Measurements from ENCODE around the gene PRAMEF33.
"Not testable (repeated sequence)": the region's sequence is repeated elsewhere in the genome, so short reads cannot be mapped to it uniquely, and the experiment has no call there.

Gene PRAMEF33

GRCh38 chr1:13303239-13303638, at the start of gene PRAMEF33:
Gene PRAMEF33, plus strand, starts transcription at chr1:13303539. Its CDS starts 2,416 bp downstream, at chr1:13305955.
- H3K9me3 ChIP-seq (ENCODE audit: control insufficient read depth, low read depth, low read length); H3K27ac ChIP-seq (ENCODE audit: low read length); H3K4me3 ChIP-seq (ENCODE audit: low read length): not testable (repeated sequence)

GRCh38 chr1:13253898-13254297, 49.4 kb upstream of the PRAMEF33 start, which contains the start of gene PRAMEF5:
Gene PRAMEF5, plus strand, starts transcription at chr1:13254198. Its CDS starts 5,071 bp downstream, at chr1:13259269.
- not testable (repeated sequence) for H3K27me3 ChIP-seq (ENCODE audit: control insufficient read depth, insufficient read depth, low read length); H3K4me3 ChIP-seq (ENCODE audit: low read length); H3K27ac ChIP-seq (ENCODE audit: low read length); H3K9me3 ChIP-seq (ENCODE audit: control insufficient read depth, low read depth, low read length); H3K9ac ChIP-seq (ENCODE audit: low read length); H3K4me1 ChIP-seq (ENCODE audit: control insufficient read depth, low read depth, low read length); H3K36me3 ChIP-seq (ENCODE audit: control insufficient read depth, low read depth, low read length)

More at GRCh38 chr1:13303239-13303638, at the start of gene PRAMEF33:
- H3K36me3 ChIP-seq (ENCODE audit: control insufficient read depth, low read depth, low read length); H3K9ac ChIP-seq (ENCODE audit: low read length); H3K4me1 ChIP-seq (ENCODE audit: control insufficient read depth, low read depth, low read length); H3K27me3 ChIP-seq (ENCODE audit: control insufficient read depth, insufficient read depth, low read length): not testable (repeated sequence)

- not testable (repeated sequence) for H3K9me3 ChIP-seq (ENCODE audit: control insufficient read depth, low read depth, low read length); H3K27ac ChIP-seq (ENCODE audit: low read length); H3K4me3 ChIP-seq (ENCODE audit: low read length); H3K9ac ChIP-seq (ENCODE audit: low read length); H3K4me1 ChIP-seq (ENCODE audit: control insufficient read depth, low read depth, low read length); H3K27me3 ChIP-seq (ENCODE audit: control insufficient read depth, insufficient read depth, low read length); H3K36me3 ChIP-seq (ENCODE audit: control insufficient read depth, low read depth, low read length)
Measured at GRCh38 chr1:13265124-13265523, 38.2 kb upstream of the PRAMEF33 start.

GRCh38 chr1:13277016-13277415, 26.3 kb upstream of the PRAMEF33 start:
- not testable (repeated sequence) for H3K27ac ChIP-seq (ENCODE audit: low read length); H3K9ac ChIP-seq (ENCODE audit: low read length); H3K27me3 ChIP-seq (ENCODE audit: control insufficient read depth, insufficient read depth, low read length); H3K9me3 ChIP-seq (ENCODE audit: control insufficient read depth, low read depth, low read length); H3K4me1 ChIP-seq (ENCODE audit: control insufficient read depth, low read depth, low read length); H3K4me3 ChIP-seq (ENCODE audit: low read length); H3K36me3 ChIP-seq (ENCODE audit: control insufficient read depth, low read depth, low read length)

- not testable (repeated sequence) for H3K9me3 ChIP-seq (ENCODE audit: control insufficient read depth, low read depth, low read length); H3K4me1 ChIP-seq (ENCODE audit: control insufficient read depth, low read depth, low read length); H3K36me3 ChIP-seq (ENCODE audit: control insufficient read depth, low read depth, low read length); H3K4me3 ChIP-seq (ENCODE audit: low read length); H3K27me3 ChIP-seq (ENCODE audit: control insufficient read depth, insufficient read depth, low read length); H3K9ac ChIP-seq (ENCODE audit: low read length); H3K27ac ChIP-seq (ENCODE audit: low read length)
Measured at GRCh38 chr1:13279617-13280016, 23.7 kb upstream of the PRAMEF33 start.

GRCh38 chr1:13285037-13285436, 18.3 kb upstream of the PRAMEF33 start, which contains the start of gene PRAMEF8:
Gene PRAMEF8, minus strand, starts transcription at chr1:13285137. Its CDS starts 1,046 bp downstream, at chr1:13284091.
- H3K27ac ChIP-seq (ENCODE audit: low read length); H3K36me3 ChIP-seq (ENCODE audit: control insufficient read depth, low read depth, low read length); H3K9ac ChIP-seq (ENCODE audit: low read length); H3K9me3 ChIP-seq (ENCODE audit: control insufficient read depth, low read depth, low read length); H3K4me1 ChIP-seq (ENCODE audit: control insufficient read depth, low read depth, low read length); H3K4me3 ChIP-seq (ENCODE audit: low read length); H3K27me3 ChIP-seq (ENCODE audit: control insufficient read depth, insufficient read depth, low read length): not testable (repeated sequence)

GRCh38 chr1:13289030-13289429, 14.3 kb upstream of the PRAMEF33 start:
- H3K27me3 ChIP-seq (ENCODE audit: control insufficient read depth, insufficient read depth, low read length); H3K9ac ChIP-seq (ENCODE audit: low read length); H3K27ac ChIP-seq (ENCODE audit: low read length); H3K4me1 ChIP-seq (ENCODE audit: control insufficient read depth, low read depth, low read length); H3K36me3 ChIP-seq (ENCODE audit: control insufficient read depth, low read depth, low read length); H3K4me3 ChIP-seq (ENCODE audit: low read length); H3K9me3 ChIP-seq (ENCODE audit: control insufficient read depth, low read depth, low read length): not testable (repeated sequence)

- H3K9ac ChIP-seq (ENCODE audit: low read length); H3K4me3 ChIP-seq (ENCODE audit: low read length); H3K27ac ChIP-seq (ENCODE audit: low read length); H3K27me3 ChIP-seq (ENCODE audit: control insufficient read depth, insufficient read depth, low read length); H3K9me3 ChIP-seq (ENCODE audit: control insufficient read depth, low read depth, low read length); H3K36me3 ChIP-seq (ENCODE audit: control insufficient read depth, low read depth, low read length); H3K4me1 ChIP-seq (ENCODE audit: control insufficient read depth, low read depth, low read length): not testable (repeated sequence)
Measured at GRCh38 chr1:13297216-13297931, 6.0 kb upstream of the PRAMEF33 start.

- H3K27ac ChIP-seq (ENCODE audit: low read length); H3K36me3 ChIP-seq (ENCODE audit: control insufficient read depth, low read depth, low read length); H3K4me3 ChIP-seq (ENCODE audit: low read length); H3K9me3 ChIP-seq (ENCODE audit: control insufficient read depth, low read depth, low read length); H3K27me3 ChIP-seq (ENCODE audit: control insufficient read depth, insufficient read depth, low read length); H3K9ac ChIP-seq (ENCODE audit: low read length); H3K4me1 ChIP-seq (ENCODE audit: control insufficient read depth, low read depth, low read length): not testable (repeated sequence)
Measured at GRCh38 chr1:13298699-13299098, 4.6 kb upstream of the PRAMEF33 start.

GRCh38 chr1:13302197-13302596, 1.1 kb upstream of the PRAMEF33 start:
- not testable (repeated sequence) for H3K27me3 ChIP-seq (ENCODE audit: control insufficient read depth, insufficient read depth, low read length); H3K27ac ChIP-seq (ENCODE audit: low read length); H3K9ac ChIP-seq (ENCODE audit: low read length); H3K9me3 ChIP-seq (ENCODE audit: control insufficient read depth, low read depth, low read length); H3K36me3 ChIP-seq (ENCODE audit: control insufficient read depth, low read depth, low read length); H3K4me3 ChIP-seq (ENCODE audit: low read length); H3K4me1 ChIP-seq (ENCODE audit: control insufficient read depth, low read depth, low read length)

- not testable (repeated sequence) for H3K27ac ChIP-seq (ENCODE audit: low read length); H3K4me1 ChIP-seq (ENCODE audit: control insufficient read depth, low read depth, low read length); H3K9ac ChIP-seq (ENCODE audit: low read length); H3K4me3 ChIP-seq (ENCODE audit: low read length); H3K36me3 ChIP-seq (ENCODE audit: control insufficient read depth, low read depth, low read length); H3K9me3 ChIP-seq (ENCODE audit: control insufficient read depth, low read depth, low read length); H3K27me3 ChIP-seq (ENCODE audit: control insufficient read depth, insufficient read depth, low read length)
Measured at GRCh38 chr1:13315281-13315680, 11.9 kb downstream of the PRAMEF33 start, which contains the start of gene PRAMEF15. Gene PRAMEF15, plus strand, starts transcription at chr1:13315581. Its CDS starts 2,827 bp downstream, at chr1:13318408.

- H3K27ac ChIP-seq (ENCODE audit: low read length); H3K36me3 ChIP-seq (ENCODE audit: control insufficient read depth, low read depth, low read length); H3K4me3 ChIP-seq (ENCODE audit: low read length); H3K27me3 ChIP-seq (ENCODE audit: control insufficient read depth, insufficient read depth, low read length); H3K4me1 ChIP-seq (ENCODE audit: control insufficient read depth, low read depth, low read length); H3K9me3 ChIP-seq (ENCODE audit: control insufficient read depth, low read depth, low read length); H3K9ac ChIP-seq (ENCODE audit: low read length): not testable (repeated sequence)
Measured at GRCh38 chr1:13342496-13342895, 39.2 kb downstream of the PRAMEF33 start.
